Measurements from ENCODE around the gene CPNE4.

Gene CPNE4

GRCh38 chr3:131856171-131856570 is 178.6 kb downstream of the CPNE4 start:
- no peak for DNase-seq

GRCh38 chr3:131850223-131850622 is 184.6 kb downstream of the CPNE4 start:
- DNase-seq, result no peak

GRCh38 chr3:131849616-131850015 is 185.2 kb downstream of the CPNE4 start:
- DNase-seq, result no peak

- no peak for DNase-seq
These were observed 186.8 kb downstream of the CPNE4 start for GRCh38 chr3:131847966-131848510.

- no peak for DNase-seq
These were observed 188.4 kb downstream of the CPNE4 start for GRCh38 chr3:131846296-131846924.

GRCh38 chr3:131843174-131843573 is 191.6 kb downstream of the CPNE4 start:
- DNase-seq, result no peak

- DNase-seq, result no peak
These were observed 194.5 kb downstream of the CPNE4 start for GRCh38 chr3:131840156-131840797.

- DNase-seq, result no peak
These were observed 198.9 kb downstream of the CPNE4 start for GRCh38 chr3:131835906-131836305.

GRCh38 chr3:131831608-131832007 is 203.2 kb downstream of the CPNE4 start:
- DNase-seq, result no peak

GRCh38 chr3:131821191-131821762 is 213.5 kb downstream of the CPNE4 start:
- no peak for DNase-seq

- DNase-seq, result no peak
These were observed 215.3 kb downstream of the CPNE4 start for GRCh38 chr3:131819381-131820055.

GRCh38 chr3:131812433-131812832 is 222.4 kb downstream of the CPNE4 start:
- no peak for DNase-seq

GRCh38 chr3:131811481-131811880 is 223.3 kb downstream of the CPNE4 start:
- no peak for DNase-seq

- DNase-seq, result no peak
These were observed 227.0 kb downstream of the CPNE4 start for GRCh38 chr3:131807822-131808221.

- DNase-seq, result no peak
These were observed 228.1 kb downstream of the CPNE4 start for GRCh38 chr3:131806736-131807135.

- no peak for DNase-seq
These were observed 230.2 kb downstream of the CPNE4 start for GRCh38 chr3:131804565-131805133.

- no peak for DNase-seq
These were observed 231.7 kb downstream of the CPNE4 start for GRCh38 chr3:131803113-131803512.

- no peak for DNase-seq
These were observed 232.8 kb downstream of the CPNE4 start for GRCh38 chr3:131802029-131802428.

GRCh38 chr3:131801566-131801965 is 233.2 kb downstream of the CPNE4 start:
- no peak for DNase-seq

- DNase-seq, result no peak
These were observed 237.0 kb downstream of the CPNE4 start for GRCh38 chr3:131797776-131798175.

- peak; percentile 20 for DNase-seq
These were observed 238.1 kb downstream of the CPNE4 start for GRCh38 chr3:131796558-131797198.

- no peak for DNase-seq
These were observed 238.7 kb downstream of the CPNE4 start for GRCh38 chr3:131796111-131796510.

All from KG1 (cell line).